Heart left ventricle (tissue), 13 donors: Measurements from ENCODE around the gene ARFGAP2.

ENCODE experiments used
- POLR2A ChIP-seq, 2 donors: fragments of 450-650 bp; IDR thresholded peaks; one replicate each; pipeline ENCODE4 v1.6.1; 2017; ENCODE audit warnings: antibody characterized with exemption in 2 of 2, mild to moderate bottlenecking in 2 of 2, moderate library complexity in 2 of 2
- TF ChIP-seq, protein P1 (sequence below), 12 donors: fragments of 200-600 bp; sonication (generic) in 4 of 12; IDR thresholded peaks; one replicate each; pipeline versions ENCODE4 v1.5.0 to v1.8.0; 2018 to 2022; ENCODE audit warnings: antibody characterized with exemption in 12 of 12, mild to moderate bottlenecking in 5 of 12
- donor health status: ischemic (EF 13 %, LVEDD 7.1; RV severe dilation, severe dysfunction).
- donor health status: DM: no; HTN: yes; CAD: no.
- donor health status: DM: no; HTN: no; CAD: no.
- donor health status: ischemic (EF 25% LVEDD 6.9; RV normal size, moderate dysfunction).
- donor health status: ischemic (EF 25% LVEDD 5.7; RV mildly dilated, moderate dysfunction).
- donor health status: ischemic (EF 35%, LVEDD 5.7; RV mildly dilated, moderate dysfunction).
- donor health status: nonischemic (EF 11% LVEDD 7.7; RV severe dilation, severe dysfunction).
- donor health status: DM: yes; HTN: yes; CAD: no.
- donor health status: PGD.
- donor health status: ischemic (EF 29% LVEDD 5.4; RV normal size, mild dysfunction).
- donor health status: nonischemic (EF 23%, LVEDD 6.1; RV moderate dilation, normal function).

DNA sequence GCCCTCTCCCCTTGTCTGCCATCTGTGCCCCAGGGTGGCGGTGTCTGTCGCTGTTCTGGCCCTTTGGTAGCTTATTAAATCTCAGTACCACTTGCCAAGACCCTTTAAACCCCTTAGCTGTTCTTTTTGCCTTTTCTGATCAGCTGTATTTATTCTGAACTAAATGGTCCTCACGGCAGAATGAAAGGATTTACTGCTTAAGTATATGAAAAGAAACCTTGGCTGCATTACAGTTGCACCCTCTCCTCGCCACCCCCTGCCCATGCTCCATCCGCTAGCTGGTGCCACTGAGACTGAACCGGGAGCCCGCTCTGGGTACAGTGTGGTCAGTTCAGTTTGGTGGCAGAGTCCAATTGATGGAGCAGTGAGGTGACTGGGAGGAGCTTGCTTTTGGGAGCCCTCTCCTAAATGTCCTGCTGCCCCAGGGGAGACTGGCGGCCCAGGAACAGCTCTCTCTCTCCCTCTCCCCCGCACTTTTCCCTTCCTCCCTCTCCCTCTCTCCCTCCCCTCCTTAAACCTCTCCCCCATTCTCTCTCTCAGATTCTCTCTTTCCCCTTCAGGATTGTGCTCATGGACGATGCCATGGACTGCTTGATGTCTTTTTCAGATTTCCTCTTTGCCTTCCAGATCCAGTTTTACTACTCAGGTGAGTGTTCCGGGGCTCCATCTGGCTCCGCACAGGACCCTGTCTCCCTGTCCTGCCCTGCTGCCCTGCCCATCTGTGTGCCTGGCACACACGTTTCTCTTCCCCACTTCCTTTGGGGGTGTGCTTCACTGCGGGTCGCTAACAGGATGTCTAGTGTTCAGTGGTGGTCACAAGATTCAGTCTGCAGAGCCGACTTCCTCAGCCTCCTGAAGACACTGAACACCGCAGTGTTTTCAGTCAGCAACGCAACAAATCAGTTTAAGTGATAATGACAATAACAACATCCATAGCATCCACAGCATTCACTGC, 21.8 kb downstream of the ARFGAP2 start:
- TF ChIP-seq, protein P1, sequence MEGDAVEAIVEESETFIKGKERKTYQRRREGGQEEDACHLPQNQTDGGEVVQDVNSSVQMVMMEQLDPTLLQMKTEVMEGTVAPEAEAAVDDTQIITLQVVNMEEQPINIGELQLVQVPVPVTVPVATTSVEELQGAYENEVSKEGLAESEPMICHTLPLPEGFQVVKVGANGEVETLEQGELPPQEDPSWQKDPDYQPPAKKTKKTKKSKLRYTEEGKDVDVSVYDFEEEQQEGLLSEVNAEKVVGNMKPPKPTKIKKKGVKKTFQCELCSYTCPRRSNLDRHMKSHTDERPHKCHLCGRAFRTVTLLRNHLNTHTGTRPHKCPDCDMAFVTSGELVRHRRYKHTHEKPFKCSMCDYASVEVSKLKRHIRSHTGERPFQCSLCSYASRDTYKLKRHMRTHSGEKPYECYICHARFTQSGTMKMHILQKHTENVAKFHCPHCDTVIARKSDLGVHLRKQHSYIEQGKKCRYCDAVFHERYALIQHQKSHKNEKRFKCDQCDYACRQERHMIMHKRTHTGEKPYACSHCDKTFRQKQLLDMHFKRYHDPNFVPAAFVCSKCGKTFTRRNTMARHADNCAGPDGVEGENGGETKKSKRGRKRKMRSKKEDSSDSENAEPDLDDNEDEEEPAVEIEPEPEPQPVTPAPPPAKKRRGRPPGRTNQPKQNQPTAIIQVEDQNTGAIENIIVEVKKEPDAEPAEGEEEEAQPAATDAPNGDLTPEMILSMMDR (IDR thresholded peaks at IDR 0.05): no peak
- no peak for TF ChIP-seq POLR2A (IDR thresholded peaks at IDR 0.05)
